A549 treated with AZD9567 at 1 μM for 4 hours (cell line): ENCODE results near the gene MS4A4E. TPM values are rescaled to one million over a fixed set of nuclear protein-coding genes. Genes with fewer than 3 reads are reported as not detected.

ENCODE experiments used
- total RNA-seq: library from RNA; stranded (reverse); fragments of 200-300 nt; extraction: Qiagen RNA extraction; gene quantifications from 5 replicates; pipeline ENCODE4 v1.2.3, GENCODE V29; 2022; ENCODE audit not compliant: insufficient read depth

The MS4A4E gene
- not detected in 5 replicates for total RNA-seq

GRCh38 chr11:60242740-60243239 lies at the start of gene MS4A4E:
Gene MS4A4E (minus strand): TSS chr11:60243137. CDS start chr11:60230055, 13,082 bp downstream.

GRCh38 chr11:60280412-60280811 lies 37.5 kb upstream of the MS4A4E start, which contains the start of gene MS4A4A:
Gene MS4A4A (plus strand): TSS chr11:60280666. CDS start chr11:60280676, 10 bp downstream.

DNA sequence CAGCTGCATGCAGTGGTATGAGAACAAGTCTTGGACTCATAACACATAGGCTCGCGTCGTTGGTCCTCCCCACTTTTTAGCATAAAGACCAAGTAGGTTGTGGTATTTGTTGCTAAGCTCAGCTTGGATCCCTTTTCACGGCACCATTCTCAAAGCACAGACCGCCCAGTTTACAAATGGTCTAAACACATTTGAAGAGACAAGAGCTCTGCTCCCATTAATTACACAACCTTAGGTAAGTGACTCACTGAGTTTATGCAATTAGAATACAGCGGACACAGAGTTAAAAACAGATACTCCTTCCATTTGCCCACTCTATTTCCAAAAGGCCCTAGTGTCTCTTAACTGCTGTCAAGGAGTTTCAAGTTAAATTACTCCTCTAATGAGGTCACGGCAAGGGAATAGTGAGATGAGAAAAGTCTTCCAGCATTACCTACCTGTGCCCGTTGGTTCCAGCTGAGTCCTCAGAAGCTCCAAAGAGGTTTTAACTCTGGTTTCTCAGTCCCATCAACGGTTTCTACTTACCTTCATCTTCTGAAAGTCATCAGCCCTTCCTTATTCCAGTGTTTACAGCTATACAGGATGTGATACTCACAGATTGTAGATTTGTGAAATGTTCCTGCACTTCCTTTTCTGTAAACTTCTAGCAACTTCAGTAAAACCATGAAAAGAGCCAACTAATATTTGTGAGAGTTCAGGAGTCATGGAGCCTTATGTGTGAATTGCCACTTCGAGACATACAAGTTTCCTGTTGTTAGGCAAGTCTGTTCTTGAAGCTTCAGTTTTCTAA lies 60.2 kb downstream of the MS4A4E start, which contains the start of gene MS4A6A:
TSS of gene MS4A6A (minus strand) at position 543 of the 790 bp plus-strand sequence. CDS start 1,356 bp downstream, outside the sequence.

Other genes with a start within 250 kb of the MS4A4E start
- gene OOSP4B, start 226.0 kb downstream of the MS4A4E start, total RNA-seq, result not detected in 5 replicates
- not detected in 5 replicates for gene OOSP2, start 202.7 kb downstream of the MS4A4E start, total RNA-seq
- gene MS4A3, start 186.5 kb downstream of the MS4A4E start, total RNA-seq, result not detected in 5 replicates
- gene MS4A2, start 154.5 kb downstream of the MS4A4E start, total RNA-seq, result not detected in 5 replicates
- not detected in 5 replicates for gene MS4A6A, start 60.1 kb downstream of the MS4A4E start, total RNA-seq
- not detected in 5 replicates for gene MS4A4A, start 37.5 kb upstream of the MS4A4E start, total RNA-seq
- not detected in 5 replicates for gene MS4A6E, start 84.1 kb upstream of the MS4A4E start, total RNA-seq
- not detected in 5 replicates for gene MS4A7, start 135.4 kb upstream of the MS4A4E start, total RNA-seq
- gene MS4A14, start 153.3 kb upstream of the MS4A4E start, total RNA-seq, result not detected in 5 replicates
- not detected in 5 replicates for gene MS4A5, start 186.4 kb upstream of the MS4A4E start, total RNA-seq
- gene MS4A1, start 212.7 kb upstream of the MS4A4E start, total RNA-seq, result not detected in 5 replicates
- gene MS4A12, start 249.6 kb upstream of the MS4A4E start, total RNA-seq, result not detected in 5 replicates